Bronchial epithelial cell (primary cell): ENCODE data around the gene HSD17B11. TPM values are rescaled to one million over a fixed set of nuclear protein-coding genes. Genes with fewer than 3 reads are reported as not detected.
"Not testable (repeated sequence)": the region's sequence is repeated elsewhere in the genome, so short reads cannot be mapped to it uniquely, and the experiment has no call there.

Experiments used
- DNase-seq: peaks from one replicate; pipeline ENCODE4 v3.0.0-alpha.2; 2010; ENCODE audit warnings: low read depth
- FAIRE-seq: peaks from 2 replicates; lab custom pipeline; 2011; peaks lifted over from hg19 to GRCh38; lab: Jason Lieb, UNC
- H3K27me3 ChIP-seq: 2 replicates; pipeline ENCODE4 v1.5.1; 2011; ENCODE audit warnings: low read length; ENCODE audit not compliant: control insufficient read depth, insufficient read depth
- H3K36me3 ChIP-seq: 2 replicates; pipeline ENCODE4 v1.5.1; 2011; ENCODE audit warnings: low read length; ENCODE audit not compliant: control insufficient read depth, insufficient read depth
- H3K4me3 ChIP-seq: 2 replicates; pipeline ENCODE4 v1.5.1; 2011; ENCODE audit warnings: mild to moderate bottlenecking, low read depth, low read length, control low read depth
- CTCF ChIP-seq: IDR thresholded peaks from 2 replicates; pipeline ENCODE4 v1.5.1; 2011; ENCODE audit warnings: mild to moderate bottlenecking, moderate library complexity, low read length, control low read depth, inconsistent platforms; ENCODE audit not compliant: insufficient read depth, severe bottlenecking
- total RNA-seq: library from RNA; depleted of rRNA; stranded (reverse); fragments of >200 nt; gene quantifications from 2 replicates; pipeline ENCODE4 v1.2.1, GENCODE V29; 2014

Gene HSD17B11
- total RNA-seq, 1 donor from 2014 or later = 1.8 TPM

DNA sequence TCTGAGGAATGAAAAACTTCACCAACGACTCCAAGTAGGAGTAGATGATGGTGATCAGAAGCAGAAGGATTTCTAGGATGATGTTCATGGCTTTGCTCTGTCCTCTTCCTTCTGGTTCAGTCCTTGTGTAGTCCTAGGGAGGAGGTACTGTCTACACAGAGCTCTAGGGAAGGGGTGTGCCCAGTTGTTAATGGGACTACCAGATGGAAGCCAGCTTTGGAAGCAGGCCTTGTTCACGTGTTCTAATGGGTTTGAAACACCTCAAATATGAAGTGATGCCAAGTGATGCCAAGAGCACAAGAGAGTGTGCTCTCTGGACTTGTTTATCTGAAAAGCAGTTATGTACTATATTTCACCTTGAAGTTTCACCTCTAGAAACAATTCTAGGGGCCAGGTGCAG is 68.2 kb downstream of the HSD17B11 start, which contains the start of gene HSD17B13:
Gene HSD17B13, minus strand, starts transcription at position 129 of the 400 bp plus-strand sequence. Its CDS starts 41 bp downstream, at position 88.
- DNase-seq (no peak), FAIRE-seq (no peak)
- TF ChIP-seq CTCF = no peak
- no peak within 1 kb of the TSS for H3K4me3 ChIP-seq
- H3K27me3 ChIP-seq = no peaks in the 10 kb centered on the region
- no peaks in the 10 kb centered on the region for H3K36me3 ChIP-seq

GRCh38 chr4:87321888-87322287 is 69.1 kb downstream of the HSD17B11 start:
- no peaks in the 10 kb centered on the region for H3K27me3 ChIP-seq
- no peak for DNase-seq
- H3K4me3 ChIP-seq = no peak overlapping the region
- FAIRE-seq = no peak
- TF ChIP-seq CTCF = no peak
- no peaks in the 10 kb centered on the region for H3K36me3 ChIP-seq

DNA sequence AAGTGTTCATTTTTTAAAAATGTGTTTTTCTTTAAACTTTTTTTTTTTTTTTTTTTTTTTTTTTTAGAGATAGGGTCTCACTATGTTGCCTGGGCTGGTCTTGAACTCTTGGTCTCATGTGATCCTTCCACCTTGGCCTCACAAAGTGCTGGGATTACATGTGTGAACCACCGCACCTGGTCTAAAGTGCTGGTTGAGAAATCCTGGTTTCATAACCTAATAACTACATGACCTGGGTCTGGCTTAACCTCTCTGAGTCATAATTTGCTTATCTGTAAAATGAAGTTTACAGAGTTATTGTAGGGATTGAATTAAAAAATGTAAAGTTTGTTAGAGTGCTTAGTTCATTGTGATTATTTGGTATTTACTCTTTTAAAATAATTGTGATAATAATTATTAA is 73.5 kb downstream of the HSD17B11 start:
- DNase-seq = peak; percentile 80
- no peak for FAIRE-seq
- H3K36me3 ChIP-seq = no peaks in the 10 kb centered on the region
- no peaks in the 10 kb centered on the region for H3K27me3 ChIP-seq
- no peak for TF ChIP-seq CTCF
- no peak overlapping the region for H3K4me3 ChIP-seq

DNA sequence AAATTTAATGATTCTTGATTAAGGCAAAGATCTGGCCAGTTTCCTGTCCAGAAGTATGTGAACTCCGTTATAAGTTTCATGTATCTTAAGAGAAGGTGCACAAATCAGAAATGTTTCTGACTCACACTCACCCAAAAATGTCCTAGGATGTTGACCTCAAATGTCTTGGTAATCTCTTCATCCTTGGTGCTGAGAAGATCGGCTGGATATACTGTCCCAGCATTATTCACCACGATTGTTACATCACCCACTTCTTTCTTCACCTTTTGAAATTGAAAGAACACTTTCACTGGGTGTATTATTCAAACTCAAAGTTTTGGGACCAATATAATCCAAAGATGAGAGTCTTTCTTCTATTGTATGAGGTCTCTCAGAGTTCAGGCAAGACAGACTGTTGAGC is 74.0 kb downstream of the HSD17B11 start:
- H3K27me3 ChIP-seq = no peaks in the 10 kb centered on the region
- no peaks in the 10 kb centered on the region for H3K36me3 ChIP-seq
- DNase-seq = no peak
- FAIRE-seq = no peak
- no peak for TF ChIP-seq CTCF
- H3K4me3 ChIP-seq = no peak overlapping the region

DNA sequence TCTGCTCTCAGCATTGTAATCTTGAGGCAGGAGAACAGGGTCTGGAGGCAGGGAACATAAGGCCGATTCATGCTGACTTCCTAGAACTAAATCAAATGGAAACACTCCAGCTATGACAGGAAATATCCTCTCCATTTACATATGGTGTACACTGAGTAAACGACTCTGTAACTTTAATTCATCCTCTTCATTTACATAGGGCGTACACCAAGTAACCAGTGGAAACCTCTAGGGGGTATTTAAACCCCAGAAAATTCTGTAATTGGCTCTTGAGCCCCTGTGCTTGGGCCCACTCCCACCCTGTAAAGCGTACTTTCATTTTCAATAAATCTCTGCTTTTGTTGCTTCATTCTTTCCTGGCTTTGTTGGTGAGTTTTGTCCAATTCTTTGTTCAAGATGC is 76.0 kb downstream of the HSD17B11 start:
- not testable (repeated sequence) for H3K36me3 ChIP-seq, H3K27me3 ChIP-seq, FAIRE-seq, DNase-seq, H3K4me3 ChIP-seq

- FAIRE-seq (no peak), DNase-seq (no peak)
- H3K36me3 ChIP-seq = no peaks in the 10 kb centered on the region
- no peaks in the 10 kb centered on the region for H3K27me3 ChIP-seq
- no peak for TF ChIP-seq CTCF
- no peak overlapping the region for H3K4me3 ChIP-seq
Measured at GRCh38 chr4:87313756-87314155, 77.2 kb downstream of the HSD17B11 start.
